HepG2 (cell line): ENCODE results near the gene ASGR1. TPM values are rescaled to one million over a fixed set of nuclear protein-coding genes. Genes with fewer than 3 reads are reported as not detected.

Experiments used
- ATAC-seq: fragments of 200-7000 bp; cut with Tn5 transposase; 3 replicates; pipeline ENCODE4 v1.9.1; 2020; ENCODE audit warnings: mild to moderate bottlenecking, moderate library complexity
- Bru-seq: library from RNA; stranded (reverse); fragments of 400-500 nt; gene quantifications from one replicate; lab custom pipeline; 2021; lab: Mats Ljungman, UMichigan
- BruChase-seq, 2 experiments: library from RNA; stranded (reverse); fragments of 400-500 nt; gene quantifications; one replicate each; lab custom pipeline; 2021; lab: Mats Ljungman, UMichigan
- BruUV-seq: library from RNA; stranded (reverse); fragments of 400-500 nt; replicated peaks from 2 replicates; lab custom pipeline; 2021; lab: Mats Ljungman, UMichigan
- CTCF ChIA-PET: fragments of 300-600 bp; formaldehyde crosslinking; extraction: SDS; loops from one replicate; lab custom pipeline; 2021; ENCODE audit warnings: low total read pairs, inconsistent platforms, low intra/inter-chr PET ratio; lab: Yijun Ruan, JAX
- POLR2A ChIA-PET: fragments of 350-600 bp; sonication (Branson Sonifier 250); formaldehyde crosslinking; loops from one replicate; lab custom pipeline; 2020; ENCODE audit warnings: antibody characterized with exemption, inconsistent platforms; lab: Yijun Ruan, JAX
- DNase-seq: peaks from one replicate; pipeline ENCODE4 v3.0.0-alpha.2; 2015; ENCODE audit warnings: low spot score
- FAIRE-seq: peaks from 3 replicates; lab custom pipeline; 2011; peaks lifted over from hg19 to GRCh38; lab: Jason Lieb, UNC
- H2AFZ ChIP-seq: one replicate; pipeline ENCODE4 v1.6.1; 2011; ENCODE audit warnings: low read length, inconsistent platforms
- H3K27ac ChIP-seq: fragments of 300-600 bp; 3 replicates; pipeline ENCODE4 v1.8.0; 2011; ENCODE audit warnings: mixed run types, mild to moderate bottlenecking, mixed read lengths, low read length, inconsistent platforms; ENCODE audit not compliant: insufficient read depth; ENCODE audit errors: extremely low read length
- H3K27me3 ChIP-seq, 2 experiments: fragments of 200-600 bp in 1 of 2; 2 replicates in 1 of 2; 3 replicates in 1 of 2; pipeline versions ENCODE4 v1.6.0 to v1.8.0; 2011; ENCODE audit warnings: low read length in 2 of 2, mild to moderate bottlenecking in 2 of 2, moderate library complexity in 2 of 2, inconsistent platforms in 1 of 2; ENCODE audit not compliant: insufficient read depth in 2 of 2, control insufficient read depth in 1 of 2
- H3K36me3 ChIP-seq, 2 experiments: fragments of 200-600 bp in 1 of 2; replicated peaks in 1 of 2; 2 replicates in 1 of 2; 3 replicates in 1 of 2; pipeline versions ENCODE4 v1.5.1 to v1.8.0; 2011; ENCODE audit warnings: low read length in 2 of 2, inconsistent platforms in 1 of 2; ENCODE audit not compliant: insufficient read depth in 2 of 2, control insufficient read depth in 1 of 2
- H3K4me1 ChIP-seq: 2 replicates; pipeline ENCODE4 v1.5.1; 2012; ENCODE audit warnings: low read length, inconsistent platforms; ENCODE audit not compliant: insufficient read depth
- H3K4me2 ChIP-seq: 2 replicates; pipeline ENCODE4 v1.6.0; 2011; ENCODE audit warnings: low read depth, low read length, inconsistent platforms
- H3K4me3 ChIP-seq, 3 experiments: fragments of 200-600 bp in 1 of 3; sonication (generic), shearing (Covaris generic) in 1 of 3; replicated peaks in 1 of 3; 2 replicates each; pipeline ENCODE4 v1.5.1; 2011 to 2016; ENCODE audit warnings: low read length in 3 of 3, inconsistent platforms in 2 of 3, low read depth in 2 of 3, mild to moderate bottlenecking in 2 of 3, control low read depth in 1 of 3, mixed read lengths in 1 of 3; ENCODE audit not compliant: insufficient read depth in 1 of 3
- H3K79me2 ChIP-seq: one replicate; pipeline ENCODE4 v1.6.1; 2011; ENCODE audit warnings: low read length, inconsistent platforms; ENCODE audit not compliant: insufficient read depth
- H3K9ac ChIP-seq: 2 replicates; pipeline ENCODE4 v1.6.0; 2011; ENCODE audit warnings: mild to moderate bottlenecking, low read depth, low read length, inconsistent platforms; ENCODE audit not compliant: insufficient read depth
- H3K9me3 ChIP-seq: 2 replicates; pipeline ENCODE4 v1.5.1; 2012; ENCODE audit warnings: mild to moderate bottlenecking, low read length
- H4K20me1 ChIP-seq: 2 replicates; pipeline ENCODE4 v1.6.0; 2011; ENCODE audit warnings: inconsistent platforms, mild to moderate bottlenecking, low read length, moderate library complexity; ENCODE audit not compliant: insufficient read depth
- BATF2 ChIP-seq: sonication (generic); formaldehyde crosslinking; IDR thresholded peaks from 2 replicates; pipeline ENCODE4 v1.8.0; 2022; ENCODE audit warnings: mild to moderate bottlenecking, missing genetic modification reagents, moderate library complexity
- SRF ChIP-seq: IDR thresholded peaks from 2 replicates; pipeline ENCODE4 v1.6.1; 2011; ENCODE audit warnings: mild to moderate bottlenecking, low read depth, low read length, moderate library complexity
- TCF12 ChIP-seq, 2 experiments: fragments of 450-650 bp in 1 of 2; sonication (generic) in 1 of 2; formaldehyde crosslinking in 1 of 2; IDR thresholded peaks; 2 replicates each; pipeline versions ENCODE4 v1.6.1 to v1.8.0; 2017 to 2022; ENCODE audit warnings: antibody characterized with exemption in 1 of 2, mild to moderate bottlenecking in 1 of 2, missing genetic modification reagents in 1 of 2, moderate library complexity in 1 of 2
- TFDP2 ChIP-seq: sonication (generic); formaldehyde crosslinking; IDR thresholded peaks from 2 replicates; pipeline ENCODE4 v1.4.0; 2020; ENCODE audit warnings: missing genetic modification reagents
- ZBTB46 ChIP-seq: sonication (generic); formaldehyde crosslinking; IDR thresholded peaks from 2 replicates; pipeline ENCODE4 v1.4.0; 2020; ENCODE audit warnings: mild to moderate bottlenecking, missing genetic modification reagents, borderline replicate concordance
- ZMYM2 ChIP-seq: sonication (generic); formaldehyde crosslinking; IDR thresholded peaks from 2 replicates; pipeline ENCODE4 v1.8.0; 2022; ENCODE audit warnings: mild to moderate bottlenecking, missing genetic modification reagents
- ZNF317 ChIP-seq: sonication (generic); formaldehyde crosslinking; IDR thresholded peaks from 2 replicates; pipeline ENCODE4 v1.5.0; 2020; ENCODE audit warnings: mild to moderate bottlenecking, missing genetic modification reagents
- ZNF350 ChIP-seq: sonication (generic); formaldehyde crosslinking; IDR thresholded peaks from 2 replicates; pipeline ENCODE4 v1.4.0; 2020; ENCODE audit warnings: mild to moderate bottlenecking, low read depth, missing genetic modification reagents, borderline replicate concordance
- ZNF598 ChIP-seq: sonication (generic); formaldehyde crosslinking; IDR thresholded peaks from 2 replicates; pipeline ENCODE4 v1.5.1; 2020; ENCODE audit warnings: mild to moderate bottlenecking, missing genetic modification reagents, borderline replicate concordance
- ZNF768 ChIP-seq: sonication (generic); formaldehyde crosslinking; IDR thresholded peaks from 2 replicates; pipeline ENCODE4 v1.4.0; 2020; ENCODE audit warnings: missing genetic modification reagents
- WGBS: methylation state at CpG from one replicate; pipeline ENCODE4 v1.1.6; 2017; ENCODE audit warnings: low lambda C conversion rate; 5-methylcytosine and 5-hydroxymethylcytosine counted together
- in situ Hi-C: cut with HindIII; loops from 2 replicates; pipeline ENCODE4 v1.10.0; 2017; ENCODE audit warnings: low pct_unique_long_range_greater_than_20kb; ENCODE audit not compliant: extremely low pct_ligation_motif_present
- intact Hi-C: fragments of 100-400 bp; cut with micrococcal nuclease; formaldehyde crosslinking; loops from one replicate; pipeline ENCODE4 v1.10.0; 2022; ENCODE audit not compliant: unreplicated experiment
- long read RNA-seq, 2 experiments: library from RNA in 1 of 2; library from polyadenylated mRNA in 1 of 2; stranded (forward) in 1 of 2; unstranded in 1 of 2; transcript quantifications; one replicate each; pipeline ENCODE4 v2.0.0, GENCODE V29; 2019 to 2022
- polyA minus RNA-seq, 3 experiments: library from RNA; depleted of rRNA, polyadenylated mRNA; stranded (reverse); fragments of >200 nt; gene quantifications; 2 replicates each; pipeline ENCODE4 v1.2.3, GENCODE V29; 2011; ENCODE audit warnings: low replicate concordance in 1 of 3
- polyA plus RNA-seq, 8 experiments: library from polyadenylated mRNA; depleted of rRNA in 3 of 8; stranded (reverse) in 7 of 8; unstranded in 1 of 8; fragments of >200 nt; fragmentation: Illumina TruSeq in 4 of 8; extraction: Trizol in 4 of 8; gene quantifications; 2 replicates each; pipeline versions ENCODE4 v1.2.1 to v1.2.3, GENCODE V29; 2011 to 2016; ENCODE audit warnings: low read depth in 4 of 8, missing spikeins in 1 of 8, mixed read lengths in 1 of 8; ENCODE audit not compliant: insufficient read depth in 1 of 8
- total RNA-seq, 5 experiments: library from RNA; depleted of rRNA; stranded (reverse); fragments of >200 nt; fragmentation: Illumina TruSeq; extraction: Trizol; gene quantifications; 2 replicates each; pipeline ENCODE4 v1.2.3, GENCODE V29; 2016; ENCODE audit warnings: low read depth in 1 of 5

ASGR1 gene
- 156 and 353 TPM in 2 replicates for total RNA-seq (2016; rRNA removed; fragmentation: Illumina TruSeq; extraction: Trizol)
- 114 and 140 TPM in 2 replicates for total RNA-seq (2016; cell fraction: cytosol; rRNA removed; fragmentation: Illumina TruSeq; extraction: Trizol; ENCODE audit: low read depth)
- 143 and 370 TPM in 2 replicates for total RNA-seq (2016; cell fraction: insoluble cytoplasmic fraction; rRNA removed; fragmentation: Illumina TruSeq; extraction: Trizol)
- total RNA-seq (2016; cell fraction: membrane; rRNA removed; fragmentation: Illumina TruSeq; extraction: Trizol), result 141 and 170 TPM in 2 replicates
- 259 and 311 TPM in 2 replicates for total RNA-seq (2016; cell fraction: nucleus; rRNA removed; fragmentation: Illumina TruSeq; extraction: Trizol)
- polyA plus RNA-seq (2011; rRNA removed), result 796 and 885 TPM in 2 replicates
- 756 and 1,094 TPM in 2 replicates for polyA plus RNA-seq (2011; cell fraction: cytosol; rRNA removed)
- polyA plus RNA-seq (2011; cell fraction: nucleus; rRNA removed), result 1,952 and 2,162 TPM in 2 replicates
- 455 and 483 TPM in 2 replicates for polyA plus RNA-seq (2012)
- 105 and 129 TPM in 2 replicates for polyA plus RNA-seq (2016; cell fraction: cytosol; fragmentation: Illumina TruSeq; extraction: Trizol; ENCODE audit: low read depth)
- 167 and 180 TPM in 2 replicates for polyA plus RNA-seq (2016; cell fraction: insoluble cytoplasmic fraction; fragmentation: Illumina TruSeq; extraction: Trizol; ENCODE audit: low read depth)
- polyA plus RNA-seq (2016; cell fraction: membrane; fragmentation: Illumina TruSeq; extraction: Trizol; ENCODE audit: low read depth), result 121 and 143 TPM in 2 replicates
- 760 and 778 TPM in 2 replicates for polyA plus RNA-seq (2016; cell fraction: nucleus; fragmentation: Illumina TruSeq; extraction: Trizol; ENCODE audit: insufficient read depth, low read depth)
- 0.19 and 386 TPM in 2 replicates for polyA minus RNA-seq (2011; rRNA and poly(A)+ RNA removed; ENCODE audit: low replicate concordance)
- 254 and 269 TPM in 2 replicates for polyA minus RNA-seq (2011; cell fraction: cytosol; rRNA and poly(A)+ RNA removed)
- 141 and 153 TPM in 2 replicates for polyA minus RNA-seq (2011; cell fraction: nucleus; rRNA and poly(A)+ RNA removed)
- percentile 98 among the genes with signal in this experiment for Bru-seq, nascent RNA
- percentile 99 among the genes with signal in this experiment for BruChase-seq, experiment 1, labeled RNA remaining after a 6-hour chase
- percentile 99 among the genes with signal in this experiment for BruChase-seq, experiment 2, labeled RNA remaining after a 2-hour chase
- long read RNA-seq, experiment 1, transcript ASGR1-209 (8 exons, 1,384 nt), result minor isoform, 43 of 1,141 reads
- long read RNA-seq, experiment 1, transcript ASGR1-201 (9 exons, 1,504 nt), result major isoform, 823 of 1,141 reads
- long read RNA-seq, experiment 1, partial matches to known transcripts, result 97 of 1,141 reads
- long read RNA-seq, experiment 1, other reads (novel, unspliced or antisense), result 177 of 1,141 reads
- long read RNA-seq, experiment 2, transcript ASGR1-209 (8 exons, 1,384 nt), result minor isoform, 25 of 1,137 reads
- long read RNA-seq, experiment 2, transcript ASGR1-201 (9 exons, 1,504 nt), result major isoform, 703 of 1,137 reads
- long read RNA-seq, experiment 2, partial matches to known transcripts, result 233 of 1,137 reads
- long read RNA-seq, experiment 2, other reads (novel, unspliced or antisense), result 170 of 1,137 reads

- Histone ChIP-seq H3K4me3 (peak within 1 kb of the TSS; percentile 73 to 93 (median 84)), H3K9ac (peak within 1 kb of the TSS; percentile 96), H4K20me1 (peaks cover 27% of the 10 kb centered on the region), H3K27me3 (no peaks in the 10 kb centered on the region; a peak in 1 of 5 replicates), H3K27ac (peak within 1 kb of the TSS; percentile 98), H3K4me2 (peak within 1 kb of the TSS; percentile 92), H2AFZ (no peak within 1 kb of the TSS), H3K4me1 (peaks cover 54% of the 10 kb centered on the region), H3K36me3 (peaks cover 9 to 21% of the 10 kb centered on the region in 2 experiments), H3K79me2 (peaks cover 45% of the 10 kb centered on the region), H3K9me3 (no peaks in the 10 kb centered on the region)
- ChIA-PET POLR2A (interaction anchor here (0.6 to 4.4 kb wide), 27 partner anchors 9 to 467 kb away, joined by 3 to 76 read pairs (median 5); partner anchors contain the start of genes ACADVL, ASGR2, CTDNEP1 and DLG4), CTCF (no interaction called here)
- no TSS peak for BruUV-seq
- WGBS, result 4% methylated on average over 16 of the region's 20 CpGs
- in situ Hi-C loops, result loop anchor here (5.0 kb wide), 1 partner anchor 38 kb away; the partner anchor contains the start of genes ACADVL and DLG4
- intact Hi-C loops, result loop anchor here (2.0 to 10.0 kb wide), 4 partner anchors 33 to 133 kb away; partner anchors contain the start of genes DVL2 and PHF23
- peak; percentile 83 for ATAC-seq
- peak; percentile 86 for FAIRE-seq
- DNase-seq, result peak; percentile 96
- TF ChIP-seq TFDP2 (CRISPR knock-in tag) (peak; percentile 61; the same call in 1 of the 2 replicates), TCF12 (IDR thresholded peaks at IDR 0.05) (no peak), TCF12 (CRISPR knock-in tag; IDR thresholded peaks at IDR 0.05) (peak; percentile 16; the same call in 1 of the 2 replicates), BATF2 (0 out of 2 replicates have a peak, but pooled peaks have one; percentile 33), ZNF350 (CRISPR knock-in tag) (peak; percentile 71), SRF (peak; percentile 49; the same call in 1 of the 2 replicates), ZNF317 (CRISPR knock-in tag) (peak; percentile 76), ZNF598 (peak; percentile 27; the same call in 1 of the 2 replicates), ZMYM2 (CRISPR knock-in tag) (peak; percentile 99), ZBTB46 (CRISPR knock-in tag) (peak; percentile 100), ZNF768 (CRISPR knock-in tag) (peak; percentile 93)
These were observed at the start of gene ASGR1 for GRCh38 chr17:7179317-7180254. ASGR1 (minus strand) TSS chr17:7179370; CDS start chr17:7178563, 807 bp downstream.
